H1 (cell line): ENCODE results near the gene SBNO2. TPM values are rescaled to one million over a fixed set of nuclear protein-coding genes. Genes with fewer than 3 reads are reported as not detected.

Source experiments
- CTCF ChIA-PET: fragments of 300-600 bp; sonication (Branson Sonifier 250); formaldehyde crosslinking; loops from one replicate; lab custom pipeline; 2021; ENCODE audit not compliant: partially characterized antibody; lab: Charles Lee
- POLR2A ChIA-PET: fragments of 300-600 bp; sonication (Branson Sonifier 250); formaldehyde crosslinking; loops from one replicate; lab custom pipeline; 2021; ENCODE audit warnings: inconsistent platforms; ENCODE audit not compliant: partially characterized antibody; lab: Charles Lee
- DNase-seq, 2 experiments: peaks; one replicate each; pipeline versions ENCODE4 v3.0.0 to v3.0.0-alpha.2; 2010 to 2022; ENCODE audit warnings: low spot score in 2 of 2, low read depth in 1 of 2, mixed read lengths in 1 of 2
- FAIRE-seq: peaks from 2 replicates; lab custom pipeline; 2011; peaks lifted over from hg19 to GRCh38; lab: Jason Lieb, UNC
- H2AFZ ChIP-seq: 2 replicates; pipeline ENCODE4 v1.8.1; 2012; ENCODE audit warnings: low read length, inconsistent platforms
- H2AK5ac ChIP-seq: 2 replicates; pipeline ENCODE4 v1.6.1; 2013; ENCODE audit warnings: low read depth, low read length
- H2BK120ac ChIP-seq: replicated peaks from 2 replicates; pipeline ENCODE3; 2013; ENCODE audit warnings: low read depth, low read length, inconsistent platforms
- H2BK12ac ChIP-seq: 2 replicates; pipeline ENCODE4 v1.6.1; 2013; ENCODE audit warnings: low read depth, low read length
- H2BK15ac ChIP-seq: 2 replicates; pipeline ENCODE4 v1.6.1; 2013; ENCODE audit warnings: low read length
- H2BK20ac ChIP-seq: 2 replicates; pipeline ENCODE4 v1.6.1; 2013; ENCODE audit warnings: low read length
- H2BK5ac ChIP-seq: 2 replicates; pipeline ENCODE4 v1.6.1; 2013; ENCODE audit warnings: low read depth, low read length
- H3K14ac ChIP-seq: 2 replicates; pipeline ENCODE4 v1.6.1; 2013; ENCODE audit warnings: inconsistent platforms; ENCODE audit not compliant: insufficient read length
- H3K18ac ChIP-seq: 2 replicates; pipeline ENCODE4 v1.6.1; 2013; ENCODE audit warnings: low read length; ENCODE audit errors: extremely low read depth
- H3K23ac ChIP-seq: 2 replicates; pipeline ENCODE4 v1.6.1; 2013; ENCODE audit warnings: inconsistent platforms; ENCODE audit not compliant: insufficient read length
- H3K23me2 ChIP-seq: 2 replicates; pipeline ENCODE4 v1.6.1; 2013; ENCODE audit warnings: low read depth, low read length
- H3K27ac ChIP-seq: 2 replicates; pipeline ENCODE4 v1.6.1; 2011; ENCODE audit warnings: low read depth, low read length, inconsistent platforms
- H3K27me3 ChIP-seq, 4 experiments: replicated peaks in 1 of 4; 1 replicate in 1 of 4; 2 replicates in 3 of 4; pipeline versions ENCODE4 v1.6.1 to v1.8.1; 2011 to 2013; ENCODE audit warnings: low read length in 3 of 4, mild to moderate bottlenecking in 3 of 4, inconsistent platforms in 2 of 4, mixed read lengths in 2 of 4, moderate library complexity in 1 of 4; ENCODE audit not compliant: control insufficient read depth in 3 of 4, insufficient read depth in 3 of 4; ENCODE audit errors: extremely low read depth in 1 of 4
- H3K36me3 ChIP-seq, 4 experiments: 2 replicates each; pipeline versions ENCODE4 v1.6.1 to v1.8.1; 2011 to 2013; ENCODE audit warnings: mild to moderate bottlenecking in 4 of 4, low read length in 3 of 4, moderate library complexity in 2 of 4, control low read depth in 1 of 4, inconsistent platforms in 1 of 4; ENCODE audit not compliant: insufficient read depth in 4 of 4, control insufficient read depth in 2 of 4
- H3K4ac ChIP-seq: replicated peaks from 2 replicates; pipeline ENCODE3; 2013; ENCODE audit warnings: low read length, low read depth, mixed read lengths, inconsistent platforms; ENCODE audit not compliant: insufficient read length
- H3K4me1 ChIP-seq, 4 experiments: replicated peaks in 1 of 4; 1 replicate in 1 of 4; 2 replicates in 3 of 4; pipeline versions ENCODE4 v1.6.1 to v1.8.1; 2011 to 2013; ENCODE audit warnings: low read length in 3 of 4, inconsistent platforms in 2 of 4, mixed read lengths in 1 of 4; ENCODE audit not compliant: insufficient read depth in 4 of 4, control insufficient read depth in 3 of 4
- H3K4me2 ChIP-seq, 2 experiments: 2 replicates each; pipeline versions ENCODE4 v1.6.1 to v1.8.1; 2011 to 2013; ENCODE audit warnings: low read depth in 2 of 2, low read length in 2 of 2, control low read depth in 1 of 2, inconsistent platforms in 1 of 2, mild to moderate bottlenecking in 1 of 2; ENCODE audit not compliant: insufficient read depth in 1 of 2
- H3K4me3 ChIP-seq, 4 experiments: fragments of 200-600, 300-600 bp in 1 of 4; sonication (generic), shearing (Covaris generic), sonication (Bioruptor Twin) in 1 of 4; 2 replicates each; pipeline versions ENCODE4 v1.5.1 to v1.8.1; 2011 to 2016; ENCODE audit warnings: low read length in 4 of 4, low read depth in 3 of 4, control low read depth in 2 of 4, inconsistent platforms in 2 of 4, mild to moderate bottlenecking in 2 of 4, mixed read lengths in 1 of 4, moderate library complexity in 1 of 4; ENCODE audit not compliant: insufficient read depth in 2 of 4; ENCODE audit errors: extremely low read depth in 1 of 4
- H3K56ac ChIP-seq: replicated peaks from 2 replicates; pipeline ENCODE3; 2013; ENCODE audit warnings: low read depth, mild to moderate bottlenecking, mixed read lengths, low read length, inconsistent platforms; ENCODE audit not compliant: insufficient read length
- H3K79me1 ChIP-seq: 2 replicates; pipeline ENCODE4 v1.6.1; 2013; ENCODE audit warnings: low read depth, low read length, control low read depth
- H3K79me2 ChIP-seq, 2 experiments: 2 replicates each; pipeline versions ENCODE4 v1.6.1 to v1.8.1; 2012 to 2013; ENCODE audit warnings: low read length in 2 of 2, mild to moderate bottlenecking in 2 of 2, inconsistent platforms in 1 of 2; ENCODE audit not compliant: insufficient read depth in 2 of 2, control insufficient read depth in 1 of 2
- H3K9ac ChIP-seq, 4 experiments: replicated peaks in 1 of 4; 1 replicate in 1 of 4; 2 replicates in 3 of 4; pipeline versions ENCODE4 v1.6.1 to v1.8.1; 2011 to 2013; ENCODE audit warnings: low read depth in 3 of 4, low read length in 3 of 4, control low read depth in 2 of 4, mild to moderate bottlenecking in 2 of 4, moderate library complexity in 2 of 4, inconsistent platforms in 1 of 4; ENCODE audit errors: extremely low read depth in 1 of 4
- H3K9me3 ChIP-seq, 2 experiments: 2 replicates each; pipeline versions ENCODE4 v1.6.1 to v1.8.1; 2012 to 2013; ENCODE audit warnings: mild to moderate bottlenecking in 2 of 2, moderate library complexity in 2 of 2, control low read depth in 1 of 2, inconsistent platforms in 1 of 2, low read depth in 1 of 2, low read length in 1 of 2, mixed read lengths in 1 of 2; ENCODE audit not compliant: insufficient read depth in 2 of 2
- H4K20me1 ChIP-seq, 2 experiments: replicated peaks in 1 of 2; 2 replicates each; pipeline versions ENCODE3 to v1.8.1; 2011 to 2013; ENCODE audit warnings: inconsistent platforms in 2 of 2, low read length in 2 of 2, mild to moderate bottlenecking in 1 of 2; ENCODE audit not compliant: insufficient read depth in 2 of 2, control insufficient read depth in 1 of 2
- H4K5ac ChIP-seq: 2 replicates; pipeline ENCODE4 v1.6.1; 2013; ENCODE audit warnings: low read length, low read depth, mixed read lengths, inconsistent platforms; ENCODE audit not compliant: insufficient read length
- H4K8ac ChIP-seq: 2 replicates; pipeline ENCODE4 v1.8.0; 2013; ENCODE audit warnings: mild to moderate bottlenecking, moderate library complexity, low read length, inconsistent platforms; ENCODE audit not compliant: insufficient read depth; ENCODE audit errors: extremely low read depth
- H4K91ac ChIP-seq: replicated peaks from 2 replicates; pipeline ENCODE3; 2013; ENCODE audit warnings: low read length, mixed read lengths, inconsistent platforms; ENCODE audit not compliant: insufficient read length
- CTCF ChIP-seq, 3 experiments: IDR thresholded peaks; 1 replicate in 2 of 3; 2 replicates in 1 of 3; pipeline versions ENCODE4 v1.5.1 to v1.6.1; 2011; ENCODE audit warnings: low read length in 3 of 3, mild to moderate bottlenecking in 3 of 3, inconsistent platforms in 2 of 3, low read depth in 1 of 3, moderate library complexity in 1 of 3; ENCODE audit not compliant: insufficient read depth in 1 of 3; ENCODE audit errors: control extremely low read depth in 1 of 3
- EZH2 ChIP-seq: fragments of 200-600 bp; sonication (generic); IDR thresholded peaks from 2 replicates; pipeline ENCODE4 v1.7.1; 2012; ENCODE audit warnings: low read depth, mild to moderate bottlenecking, moderate library complexity, low read length, inconsistent platforms; ENCODE audit not compliant: severe bottlenecking
- KDM4A ChIP-seq: IDR thresholded peaks from one replicate; pipeline ENCODE4 v1.7.1; 2012; ENCODE audit warnings: low read depth, mild to moderate bottlenecking, moderate library complexity, low read length, inconsistent platforms; ENCODE audit not compliant: severe bottlenecking
- WGBS, 2 experiments: shearing (Covaris generic) in 1 of 2; methylation state at CpG; one replicate each; pipeline versions ENCODE4 v1.1.6 to v1.1.7; 2013 to 2015; ENCODE audit warnings: low lambda C conversion rate in 2 of 2, mixed read lengths in 2 of 2, inconsistent platforms in 1 of 2, low coverage in 1 of 2, missing lambda C conversion rate in 1 of 2; ENCODE audit not compliant: insufficient replicate concordance in 2 of 2, insufficient coverage in 1 of 2, insufficient read length in 1 of 2; ENCODE audit errors: extremely low coverage in 1 of 2, missing lambda C conversion rate in 1 of 2; 5-methylcytosine and 5-hydroxymethylcytosine counted together
- polyA plus RNA-seq, 7 experiments: library from polyadenylated mRNA; depleted of rRNA in 3 of 7; stranded (reverse) in 5 of 7; unstranded in 2 of 7; fragments of >200 nt in 5 of 7; fragments of 200-250 nt in 2 of 7; gene quantifications; 1 replicate in 5 of 7; 2 replicates in 1 of 7; 4 replicates in 1 of 7; pipeline versions ENCODE4 v1.2.1 to v1.2.3, GENCODE V29; 2011 to 2013; ENCODE audit warnings: missing spikeins in 2 of 7, mixed read lengths in 2 of 7
- total RNA-seq: library from RNA; stranded (reverse); fragmentation: NEBNext Ultra II Directional; extraction: Animal tissue kit (Norgen Biotek cat#: 25700); gene quantifications from 2 replicates; pipeline ENCODE4 v1.2.1, GENCODE V29; 2021

The SBNO2 gene
- total and polyA plus RNA-seq, 2 of the 8 experiments (the other 6 are each of a cell fraction or from before 2014, with no cell fraction given), result 12.2 to 31.4 TPM

GRCh38 chr19:1220477-1220930 is 46.4 kb upstream of the SBNO2 start:
- Histone ChIP-seq H3K27ac (no peak overlapping the region), H4K8ac (no peak overlapping the region; the same call in 1 of the 2 replicates), H4K91ac (no peak overlapping the region), H2AK5ac (no peak overlapping the region), H2BK120ac (no peak overlapping the region), H3K23ac (no peak overlapping the region), H3K79me2 (peaks cover 0 to 30% of the 10 kb centered on the region in 2 experiments; a peak in 3 of 4 replicates), H3K79me1 (peaks cover 7% of the 10 kb centered on the region), H3K27me3 (no peaks in the 10 kb centered on the region), H3K56ac (no peak overlapping the region), H2AFZ (no peak overlapping the region), H3K14ac (no peak overlapping the region), H3K4me1 (peaks cover 0 to 2% (median 2%) of the 10 kb centered on the region in 4 experiments; a peak in 3 of 7 replicates), H4K5ac (no peak overlapping the region), H4K20me1 (peaks cover 26 to 37% of the 10 kb centered on the region in 2 experiments), H3K4me3 (no peak overlapping the region), H3K23me2 (no peaks in the 10 kb centered on the region), H3K36me3 (peaks cover 0 to 31% (median 0%) of the 10 kb centered on the region in 4 experiments; a peak in 3 of 8 replicates), H2BK15ac (no peak overlapping the region), H3K9me3 (no peaks in the 10 kb centered on the region), H3K4ac (no peak overlapping the region), H3K9ac (no peak overlapping the region), H3K18ac (no peak overlapping the region), H2BK20ac (no peak overlapping the region), H2BK12ac (no peak overlapping the region), H2BK5ac (no peak overlapping the region), H3K4me2 (no peak overlapping the region)
- WGBS, 2 experiments, result 92% methylated on average over 30 of the region's 33 CpGs; no CpG with 5 or more reads in 1 of the 2 experiments
- no peak for FAIRE-seq
- DNase-seq, result peak in 1 of 2 experiments; percentile 67
- TF ChIP-seq KDM4A (no peak), EZH2 (no peak), CTCF (IDR thresholded peaks at IDR 0.05; ENCODE audit: control extremely low read depth in 1 of 3, insufficient read depth in 1 of 3, low read depth in 1 of 3, low read length in 3 of 3) (peak in 2 of 3 experiments; percentile 24 to 33; a peak in 1 of 4 replicates)
- ChIA-PET POLR2A (interaction anchor here (0.9 to 2.0 kb wide), 8 partner anchors 9 to 212 kb away, joined by 3 to 8 read pairs (median 4); no protein-coding TSS in a partner anchor), CTCF (interaction anchor here (0.7 to 9.0 kb wide), 25 partner anchors 8 to 265 kb away, joined by 3 to 56 read pairs (median 5); partner anchors contain the start of gene ATP5F1D)
